Esophagus (tissue), 2 donors: ENCODE data around the gene UBQLN3. TPM values are rescaled to one million over a fixed set of nuclear protein-coding genes. Genes with fewer than 3 reads are reported as not detected.

Experiments
- H3K27ac ChIP-seq, 2 donors: one replicate each; pipeline ENCODE4 v1.5.1; 2013; ENCODE audit warnings: low read depth in 2 of 2, mild to moderate bottlenecking in 2 of 2, inconsistent platforms in 1 of 2, low read length in 1 of 2, moderate library complexity in 1 of 2
- H3K27me3 ChIP-seq, 2 donors: one replicate each; pipeline ENCODE4 v1.6.1; 2013; ENCODE audit warnings: low read length in 2 of 2, control low read depth in 1 of 2, mild to moderate bottlenecking in 1 of 2; ENCODE audit not compliant: insufficient read depth in 2 of 2, control insufficient read depth in 1 of 2
- H3K36me3 ChIP-seq, 2 donors: one replicate each; pipeline ENCODE4 v1.6.1; 2013; ENCODE audit warnings: low read length in 1 of 2; ENCODE audit not compliant: control insufficient read depth in 2 of 2, insufficient read depth in 2 of 2
- H3K4me1 ChIP-seq, 2 donors: one replicate each; pipeline ENCODE4 v1.6.1; 2013; ENCODE audit warnings: low read length in 1 of 2; ENCODE audit not compliant: control insufficient read depth in 2 of 2, insufficient read depth in 2 of 2
- H3K4me3 ChIP-seq, 2 donors: one replicate each; pipeline ENCODE4 v1.5.1; 2013; ENCODE audit warnings: low read length in 2 of 2, mild to moderate bottlenecking in 2 of 2, low read depth in 1 of 2, moderate library complexity in 1 of 2
- H3K9me3 ChIP-seq, 2 donors: one replicate each; pipeline ENCODE4 v1.6.1; 2013; ENCODE audit warnings: mild to moderate bottlenecking in 2 of 2, low read depth in 1 of 2, low read length in 1 of 2, moderate library complexity in 1 of 2; ENCODE audit not compliant: control insufficient read depth in 2 of 2, insufficient read depth in 1 of 2
- WGBS, 2 donors: extraction: QIAGEN DNeasy Blood & Tissue Kit; methylation state at CpG; one replicate each; pipeline ENCODE4 v1.1.7; 2013; 5-methylcytosine and 5-hydroxymethylcytosine counted together
- polyA plus RNA-seq, 2 donors: library from polyadenylated mRNA; stranded (reverse); fragments of 200-250 nt; gene quantifications; one replicate each; pipeline ENCODE4 v1.2.3, GENCODE V29; 2013
- donor health status: healthy with polysubstance abuse.
- donor health status: Bipolar disorder and iron deficiency.

UBQLN3 gene
- polyA plus RNA-seq, 2 donors: not detected

GRCh38 chr11:5507933-5508305, 1.8 kb downstream of the UBQLN3 start:
- Histone ChIP-seq H3K27ac (no peak overlapping the region), H3K4me1 (no peaks in the 10 kb centered on the region), H3K36me3 (no peaks in the 10 kb centered on the region), H3K4me3 (no peak overlapping the region), H3K9me3 (peaks cover 0 to 2% of the 10 kb centered on the region in 2 donors), H3K27me3 (no peaks in the 10 kb centered on the region)
- WGBS, 2 donors: 69 to 74% methylated on average over 6 of the region's 6 CpGs

GRCh38 chr11:5507177-5507932, 2.4 kb downstream of the UBQLN3 start:
- Histone ChIP-seq H3K36me3 (no peaks in the 10 kb centered on the region), H3K27ac (no peak overlapping the region), H3K27me3 (no peaks in the 10 kb centered on the region), H3K4me3 (no peak overlapping the region), H3K4me1 (no peaks in the 10 kb centered on the region), H3K9me3 (peaks cover 0 to 2% of the 10 kb centered on the region in 2 donors)
- 80 to 81% methylated on average over 9 of the region's 9 CpGs for WGBS, 2 donors

DNA sequence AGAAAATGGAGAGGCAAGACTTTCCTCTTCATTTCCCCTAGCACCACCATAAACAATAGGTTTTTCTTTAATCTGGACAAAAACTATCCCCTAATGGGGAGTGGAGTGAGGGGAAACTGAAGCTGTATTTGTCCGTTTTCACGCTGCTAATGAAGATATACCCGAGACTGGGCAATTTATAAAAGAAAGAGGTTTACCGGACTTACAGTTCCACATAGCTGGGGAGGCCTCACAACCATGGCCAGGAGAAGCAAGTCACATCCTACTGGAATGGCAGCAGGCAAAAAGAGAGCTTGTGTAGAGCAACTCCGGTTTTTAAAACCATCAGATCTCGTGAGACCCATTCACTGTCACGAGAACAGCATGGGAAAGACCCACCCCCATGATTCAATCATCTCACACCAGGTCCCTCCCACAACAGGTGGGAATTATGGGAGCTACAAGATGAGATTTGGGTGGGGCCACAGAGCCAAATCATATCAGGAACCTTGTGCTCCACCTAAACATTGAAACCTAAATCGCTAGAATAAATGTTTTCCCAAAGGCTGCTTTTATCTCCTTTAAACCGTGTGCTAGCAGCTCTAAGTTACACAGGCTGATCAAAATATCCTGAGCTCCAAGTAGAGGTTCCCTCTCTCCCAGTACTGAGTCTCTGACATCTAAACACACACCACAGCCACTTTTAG, 4.3 kb downstream of the UBQLN3 start:
- 87 to 88% methylated on average over 9 of the region's 9 CpGs for WGBS, 2 donors
- H3K9me3 ChIP-seq: peaks cover 0 to 2% of the 10 kb centered on the region in 2 donors
- H3K36me3 ChIP-seq: no peaks in the 10 kb centered on the region
- no peak overlapping the region for H3K4me3 ChIP-seq
- H3K27me3 ChIP-seq: no peaks in the 10 kb centered on the region
- no peak overlapping the region for H3K27ac ChIP-seq
- no peaks in the 10 kb centered on the region for H3K4me1 ChIP-seq

DNA sequence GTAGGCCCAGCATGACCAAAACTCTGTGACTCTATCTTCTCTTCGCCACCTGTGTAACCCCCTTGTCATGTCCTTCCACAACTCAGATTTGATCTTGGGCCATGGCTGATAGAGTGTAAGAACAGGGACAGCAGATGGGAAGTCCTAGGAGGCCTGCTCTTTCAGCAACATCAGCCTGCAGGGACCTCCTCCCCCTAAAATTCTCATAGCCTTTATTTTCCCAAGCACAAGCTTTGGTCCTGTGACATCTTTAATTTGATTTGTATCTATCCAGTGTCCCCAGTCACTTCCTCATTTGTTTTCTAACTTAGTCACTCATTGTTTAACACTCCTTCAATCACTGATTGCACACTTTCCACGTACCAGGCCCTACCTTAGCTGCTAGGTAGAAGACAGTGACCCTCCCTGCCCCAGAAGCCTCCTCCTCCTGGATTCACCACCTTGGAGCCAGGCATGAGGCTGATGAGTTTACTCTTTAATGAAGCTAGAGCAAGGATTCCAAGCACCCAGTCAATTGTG, 5.3 kb downstream of the UBQLN3 start:
- Histone ChIP-seq H3K27me3 (no peaks in the 10 kb centered on the region), H3K36me3 (no peaks in the 10 kb centered on the region), H3K4me3 (no peak overlapping the region), H3K4me1 (no peaks in the 10 kb centered on the region), H3K9me3 (peaks cover 0 to 2% of the 10 kb centered on the region in 2 donors), H3K27ac (no peak overlapping the region)
- WGBS, 2 donors: 69 to 71% methylated on average over 2 of the region's 2 CpGs

- no peaks in the 10 kb centered on the region for H3K36me3 ChIP-seq
- no peak overlapping the region for H3K4me3 ChIP-seq
- no peaks in the 10 kb centered on the region for H3K9me3 ChIP-seq
- H3K27ac ChIP-seq: no peak overlapping the region
- no peaks in the 10 kb centered on the region for H3K27me3 ChIP-seq
- no peaks in the 10 kb centered on the region for H3K4me1 ChIP-seq
- WGBS, 2 donors: 79 to 83% methylated on average over 6 of the region's 6 CpGs
Observed at GRCh38 chr11:5500393-5500801, 9.4 kb downstream of the UBQLN3 start.

GRCh38 chr11:5499671-5500070, 10.1 kb downstream of the UBQLN3 start:
- no peaks in the 10 kb centered on the region for H3K4me1 ChIP-seq
- H3K27me3 ChIP-seq: no peaks in the 10 kb centered on the region
- 69 to 72% methylated on average over 2 of the region's 2 CpGs for WGBS, 2 donors
- no peaks in the 10 kb centered on the region for H3K9me3 ChIP-seq
- H3K4me3 ChIP-seq: no peak overlapping the region
- H3K36me3 ChIP-seq: no peaks in the 10 kb centered on the region
- H3K27ac ChIP-seq: no peak overlapping the region

DNA sequence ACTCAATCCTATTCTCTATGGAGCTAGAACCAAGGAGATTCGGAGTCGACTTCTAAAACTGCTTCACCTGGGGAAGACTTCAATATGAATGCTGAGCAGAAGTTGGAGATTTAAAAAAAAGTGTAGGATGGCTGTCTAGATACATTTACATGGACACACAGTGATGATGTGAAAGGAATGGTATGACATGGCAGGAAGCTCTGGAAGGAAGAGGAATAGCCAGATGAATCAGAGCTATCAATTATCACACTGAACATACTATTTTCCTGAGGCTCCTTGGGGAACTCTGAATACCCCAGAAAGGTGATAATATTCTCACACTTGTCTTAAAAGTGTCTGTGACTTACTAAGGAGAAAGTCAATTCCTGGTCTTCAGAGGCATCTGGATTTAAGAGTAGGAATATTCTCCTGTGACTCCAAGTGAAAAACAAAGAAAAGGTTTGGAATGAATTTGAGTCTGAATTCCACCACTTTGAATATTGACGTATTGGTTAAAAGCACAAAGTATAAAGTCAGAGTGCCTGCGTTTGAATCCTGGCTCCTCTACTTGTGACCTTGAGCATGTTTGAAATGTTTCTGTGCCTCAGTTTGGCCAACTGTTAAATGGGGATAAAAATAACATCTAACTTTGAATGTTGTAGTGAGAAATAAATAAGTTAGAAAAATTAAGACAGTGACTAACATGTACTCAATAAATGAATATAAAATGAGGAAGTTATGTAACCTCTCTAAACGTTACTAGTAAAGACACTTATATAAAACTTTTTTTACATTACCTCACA, 20.0 kb downstream of the UBQLN3 start:
- H3K27me3 ChIP-seq: no peaks in the 10 kb centered on the region
- no peaks in the 10 kb centered on the region for H3K9me3 ChIP-seq
- H3K4me3 ChIP-seq: no peak overlapping the region
- H3K4me1 ChIP-seq: no peaks in the 10 kb centered on the region
- H3K27ac ChIP-seq: no peak overlapping the region
- H3K36me3 ChIP-seq: no peaks in the 10 kb centered on the region
- WGBS, 2 donors: 50 to 53% methylated on average over 5 of the region's 5 CpGs

DNA sequence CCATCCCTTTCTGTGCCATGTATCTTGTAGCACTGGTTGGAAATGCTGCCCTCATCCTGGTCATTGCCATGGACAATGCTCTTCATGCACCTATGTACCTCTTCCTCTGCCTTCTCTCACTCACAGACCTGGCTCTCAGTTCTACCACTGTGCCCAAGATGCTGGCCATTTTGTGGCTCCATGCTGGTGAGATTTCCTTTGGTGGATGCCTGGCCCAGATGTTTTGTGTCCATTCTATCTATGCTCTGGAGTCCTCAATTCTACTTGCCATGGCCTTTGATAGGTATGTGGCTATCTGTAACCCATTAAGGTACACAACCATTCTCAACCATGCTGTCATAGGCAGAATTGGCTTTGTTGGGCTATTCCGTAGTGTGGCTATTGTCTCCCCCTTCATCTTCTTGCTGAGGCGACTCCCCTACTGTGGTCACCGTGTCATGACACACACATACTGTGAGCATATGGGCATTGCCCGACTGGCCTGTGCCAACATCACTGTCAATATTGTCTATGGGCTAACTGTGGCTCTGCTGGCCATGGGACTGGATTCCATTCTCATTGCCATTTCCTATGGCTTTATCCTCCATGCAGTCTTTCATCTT, 20.9 kb downstream of the UBQLN3 start:
- Histone ChIP-seq H3K36me3 (no peaks in the 10 kb centered on the region), H3K9me3 (no peaks in the 10 kb centered on the region), H3K27ac (no peak overlapping the region), H3K4me3 (no peak overlapping the region), H3K27me3 (no peaks in the 10 kb centered on the region), H3K4me1 (no peaks in the 10 kb centered on the region)
- WGBS, 2 donors: 96% methylated on average over 4 of the region's 4 CpGs

GRCh38 chr11:5488385-5488784, 21.4 kb downstream of the UBQLN3 start, which contains the start of gene OR52D1:
TSS of gene OR52D1 (plus strand) at chr11:5488685. CDS start at chr11:5488707, 22 bp downstream.
- no peak within 1 kb of the TSS for H3K27ac ChIP-seq
- no peaks in the 10 kb centered on the region for H3K4me1 ChIP-seq
- H3K27me3 ChIP-seq: no peaks in the 10 kb centered on the region
- H3K36me3 ChIP-seq: no peaks in the 10 kb centered on the region
- H3K9me3 ChIP-seq: no peaks in the 10 kb centered on the region
- no peak within 1 kb of the TSS for H3K4me3 ChIP-seq
